GM18508 (cell line): ENCODE results near the gene PCNA.

Experiments used
- ATAC-seq: cut with Tn5 transposase; IDR thresholded peaks from one replicate; pipeline ENCODE4 v1.9.1; 2021; ENCODE audit warnings: moderate number of reproducible peaks; ENCODE audit not compliant: insufficient read depth, unreplicated experiment

Gene PCNA

GRCh38 chr20:5145365-5146098 is 25.8 kb upstream of the PCNA start:
- no peak for ATAC-seq

DNA sequence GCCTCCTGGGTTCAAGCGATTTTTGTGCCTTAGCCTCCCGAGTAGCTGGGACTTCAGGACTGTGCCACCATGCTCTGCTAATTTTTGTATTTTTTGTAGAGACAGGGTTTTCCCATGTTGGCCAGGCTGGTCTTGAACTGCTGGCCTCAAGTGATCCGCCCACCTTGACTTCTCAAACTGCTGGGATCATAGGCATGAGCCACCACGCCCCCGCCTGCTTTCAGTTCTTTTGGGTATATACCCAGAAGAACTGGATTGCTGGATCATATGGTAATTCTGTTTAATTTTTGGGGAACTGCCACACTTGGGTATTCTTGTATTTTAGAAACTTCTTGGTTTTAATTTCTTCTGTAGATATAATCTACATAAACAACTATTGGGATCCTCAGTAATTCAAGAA is 24.1 kb upstream of the PCNA start:
- ATAC-seq, result no peak

GRCh38 chr20:5141615-5142014 is 21.9 kb upstream of the PCNA start:
- no peak for ATAC-seq

- no peak for ATAC-seq
Measured at GRCh38 chr20:5140195-5140594, 20.4 kb upstream of the PCNA start.

DNA sequence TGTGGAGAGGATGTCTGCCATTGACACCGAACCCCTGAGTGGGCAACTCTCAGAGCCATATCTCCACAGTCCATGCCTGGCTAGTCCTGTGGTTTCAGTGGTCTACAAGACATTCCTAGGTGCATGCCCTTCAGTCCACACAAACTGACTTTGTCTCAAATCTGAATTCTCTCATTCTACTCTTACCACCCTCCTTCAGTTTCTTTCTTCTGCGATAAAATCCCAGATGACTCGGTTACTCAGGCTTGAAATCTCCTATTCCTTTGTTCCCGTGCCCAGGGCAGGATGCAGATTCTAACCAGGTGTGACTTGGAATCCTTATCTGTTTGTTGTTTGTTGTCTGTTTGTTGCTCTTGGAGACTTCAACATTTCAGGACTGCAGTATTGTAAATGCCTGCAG is 16.3 kb upstream of the PCNA start:
- ATAC-seq, result no peak

GRCh38 chr20:5135363-5136012 is 15.7 kb upstream of the PCNA start:
- ATAC-seq, result no peak

- ATAC-seq, result no peak
Measured at GRCh38 chr20:5133998-5134397, 14.2 kb upstream of the PCNA start.

DNA sequence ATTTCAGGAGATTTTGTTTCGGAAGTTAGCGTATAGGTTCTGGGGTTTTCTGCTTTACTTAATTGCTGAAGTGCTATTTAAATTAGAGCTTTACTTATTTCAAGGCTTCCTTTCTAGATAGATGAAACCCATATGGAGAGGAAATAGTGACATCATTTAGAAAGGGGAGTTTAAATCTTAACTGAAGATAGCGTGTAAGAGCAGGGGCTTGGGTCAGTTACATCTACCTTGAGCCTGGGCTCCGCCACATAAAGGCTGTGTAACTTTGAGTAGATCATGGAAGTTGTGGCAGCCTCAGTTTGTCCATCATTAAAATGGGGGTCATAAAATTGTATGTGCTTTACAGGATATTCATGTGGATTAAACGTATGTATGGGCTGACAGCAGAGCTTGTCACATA is 11.7 kb upstream of the PCNA start:
- no peak for ATAC-seq

DNA sequence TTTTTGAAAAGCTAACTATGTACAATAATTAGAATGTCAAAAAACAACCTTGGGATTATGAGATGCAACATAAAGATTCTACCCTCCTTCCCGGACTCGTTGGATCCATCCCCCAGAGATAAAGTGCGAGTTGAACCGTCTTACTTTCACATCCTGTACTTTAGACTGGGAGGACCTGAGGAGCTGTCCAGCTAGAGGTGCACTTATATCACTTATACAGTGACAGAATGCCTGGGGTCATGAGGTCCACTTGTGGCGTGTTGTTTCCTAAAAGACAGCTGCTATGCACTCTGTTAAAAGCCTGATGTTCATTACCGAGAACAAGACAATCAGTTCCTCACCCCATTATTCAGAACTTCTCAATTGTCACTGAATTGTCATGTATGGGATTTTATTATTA is 9.1 kb upstream of the PCNA start:
- ATAC-seq, result no peak

- ATAC-seq, result no peak
Measured at GRCh38 chr20:5127859-5128424, 8.2 kb upstream of the PCNA start.

DNA sequence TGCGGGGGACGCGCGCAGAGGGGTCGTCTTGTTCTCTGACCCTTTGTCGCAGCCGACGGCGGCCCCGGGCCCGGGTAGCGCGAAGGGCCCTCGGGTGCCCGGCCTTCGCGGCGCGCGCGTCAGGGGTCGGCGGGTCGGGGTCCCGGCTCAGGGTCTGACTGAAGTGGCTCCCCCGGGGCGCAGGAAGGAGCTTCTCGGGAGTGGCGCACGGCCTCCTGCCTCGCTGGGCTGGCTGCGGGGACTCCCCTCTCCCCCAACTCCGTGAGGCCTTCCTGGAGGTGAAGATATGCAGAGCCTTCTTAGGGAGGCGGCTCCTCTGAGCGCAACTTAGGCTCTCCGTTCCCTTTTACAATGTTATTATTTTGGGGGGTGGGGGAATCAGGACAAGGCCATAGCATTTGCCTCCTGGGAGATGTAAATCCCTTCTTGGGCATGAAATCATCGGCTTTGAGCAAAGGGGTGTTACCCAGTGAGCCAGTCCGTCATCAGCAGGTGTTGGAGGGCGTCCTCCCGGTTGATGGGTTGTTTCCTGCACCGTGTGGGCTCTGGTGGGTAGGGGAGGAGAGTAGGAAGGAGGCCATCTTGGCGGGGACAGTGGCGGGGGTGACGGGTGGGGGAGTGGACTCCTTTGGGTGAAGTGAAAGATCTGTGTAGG is 7.6 kb upstream of the PCNA start:
- no peak for ATAC-seq

DNA sequence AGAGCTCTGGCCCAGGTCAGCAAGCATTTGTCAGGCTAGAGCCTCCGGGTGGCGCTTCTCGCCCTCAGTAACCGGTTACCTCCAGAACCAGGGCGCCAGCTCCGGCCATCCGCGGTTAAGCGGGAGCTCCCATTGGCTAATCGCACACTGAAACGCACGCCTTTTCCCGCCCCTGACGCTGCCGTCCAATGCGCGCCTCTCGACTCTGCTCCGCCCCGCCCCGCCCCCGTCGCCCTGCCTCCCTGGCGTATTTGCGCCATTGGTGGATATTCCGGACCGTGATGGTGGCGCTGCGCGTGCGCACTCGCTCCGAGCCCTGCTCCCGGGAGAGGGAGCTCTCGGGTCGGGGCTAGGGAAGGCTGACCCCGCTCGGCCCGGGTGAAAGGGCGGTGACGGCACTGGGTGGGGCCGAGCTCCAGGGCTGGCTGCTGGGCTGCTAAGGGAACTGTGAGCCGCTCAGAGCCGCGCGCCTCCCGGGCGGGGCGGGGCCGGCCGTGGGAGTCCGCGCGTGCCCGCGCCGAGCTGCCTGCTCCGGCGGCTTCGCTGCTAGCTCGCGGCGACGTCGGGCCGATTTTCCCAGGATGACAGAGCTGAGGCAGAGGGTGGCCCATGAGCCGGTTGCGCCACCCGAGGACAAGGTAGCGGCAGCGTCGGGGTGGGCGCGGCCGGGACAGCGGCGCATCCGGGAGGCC is 6.9 kb upstream of the PCNA start, which contains the start of gene CDS2:
Gene CDS2, plus strand, starts transcription at position 497 of the 692 bp plus-strand sequence. Its CDS starts 85 bp downstream, at position 582.
- ATAC-seq, result peak; percentile 75

- no peak for ATAC-seq
Measured at GRCh38 chr20:5122873-5123260, 3.1 kb upstream of the PCNA start.

GRCh38 chr20:5120185-5120476 is 373 bp upstream of the PCNA start:
- no peak for ATAC-seq

DNA sequence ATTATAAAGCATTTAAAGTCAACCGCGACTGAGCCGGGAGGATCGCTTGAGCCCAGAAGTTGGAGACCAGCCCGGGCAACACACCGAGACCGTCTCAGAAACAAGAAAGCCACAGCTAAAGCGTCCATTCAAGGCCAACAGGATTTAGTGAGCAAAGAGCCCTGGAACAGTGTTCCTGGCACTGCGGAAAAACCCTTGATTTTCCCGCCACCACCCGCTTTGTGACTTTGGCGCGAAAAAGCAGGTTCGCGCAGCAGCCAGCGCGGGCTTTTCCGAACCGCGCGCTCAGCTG is 669 bp downstream of the PCNA start:
- no peak for ATAC-seq

DNA sequence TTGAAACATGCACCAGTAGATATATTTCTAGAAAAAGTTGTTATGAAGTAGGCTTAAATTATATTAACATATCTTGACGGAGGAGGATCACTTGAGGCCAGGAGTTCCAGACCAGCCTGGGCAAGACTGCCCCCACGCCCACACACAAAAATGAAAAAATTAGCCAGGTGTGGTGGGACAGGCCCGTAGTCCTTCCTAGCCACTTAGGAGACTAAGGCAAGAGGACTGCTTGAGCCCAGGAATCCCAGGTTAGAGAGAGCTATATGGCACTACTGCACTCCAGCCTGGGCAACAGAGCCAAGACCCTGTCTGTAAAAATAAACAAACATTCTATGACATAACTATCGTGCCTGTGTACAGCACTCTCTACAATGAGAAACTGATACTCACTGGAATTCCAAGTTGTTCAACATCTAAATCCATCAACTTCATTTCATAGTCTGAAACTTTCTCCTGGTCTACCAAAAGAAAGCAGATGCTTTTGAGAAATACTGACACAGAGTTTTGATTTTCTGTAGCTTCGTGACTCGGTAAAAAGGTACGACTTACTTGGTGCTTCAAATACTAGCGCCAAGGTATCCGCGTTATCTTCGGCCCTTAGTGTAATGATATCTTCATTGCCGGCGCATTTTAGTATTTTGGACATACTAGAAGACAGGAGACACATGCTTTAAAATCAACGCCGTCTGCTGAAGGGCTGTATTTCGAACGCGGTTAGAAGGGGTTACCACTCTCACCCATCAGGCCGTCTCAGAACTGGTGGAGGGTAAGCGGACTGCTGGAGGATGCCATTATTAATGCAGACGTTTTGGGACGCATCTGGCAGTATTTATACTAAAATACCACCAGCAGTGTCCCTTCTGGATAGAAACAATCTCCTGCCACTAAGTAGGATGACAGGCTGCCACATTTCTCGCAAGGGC is 1.3 kb downstream of the PCNA start:
- no peak for ATAC-seq

GRCh38 chr20:5116875-5117274 is 2.9 kb downstream of the PCNA start:
- ATAC-seq, result no peak

GRCh38 chr20:5114403-5114802 is 5.4 kb downstream of the PCNA start:
- no peak for ATAC-seq

DNA sequence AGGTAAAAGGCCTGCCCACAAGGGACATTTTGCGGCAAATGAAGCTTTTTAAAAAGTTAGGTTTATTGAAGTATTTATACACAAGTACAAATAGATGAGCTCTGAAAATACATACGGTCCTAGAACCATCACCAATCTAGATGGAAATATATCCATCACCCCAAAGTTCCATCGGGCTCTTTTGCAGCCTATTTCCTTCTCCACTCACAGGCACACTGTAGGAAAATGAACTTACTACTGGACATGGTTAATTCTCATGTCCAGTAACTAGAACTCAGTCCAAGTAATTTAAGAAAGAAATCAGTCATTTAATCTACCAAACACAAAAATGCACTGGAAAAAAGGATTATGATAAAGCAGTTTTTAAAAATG is 6.2 kb downstream of the PCNA start:
- ATAC-seq, result no peak

GRCh38 chr20:5109276-5109675 is 10.5 kb downstream of the PCNA start:
- no peak for ATAC-seq
